CD14-positive monocyte (primary cell): ENCODE measurements around the gene EIF5AL1. TPM values are rescaled to one million over a fixed set of nuclear protein-coding genes. Genes with fewer than 3 reads are reported as not detected.
"Not testable (repeated sequence)": the region's sequence is repeated elsewhere in the genome, so short reads cannot be mapped to it uniquely, and the experiment has no call there.

ENCODE experiments used
- DNase-seq, 3 donors: peaks; one replicate each; pipeline ENCODE4 v3.0.0-alpha.2; 2011 to 2022
- H2AFZ ChIP-seq: 2 replicates; pipeline ENCODE4 v1.6.0; 2012; ENCODE audit warnings: mild to moderate bottlenecking, low read depth, low read length, inconsistent platforms; ENCODE audit not compliant: insufficient read depth, poor library complexity, severe bottlenecking
- H3K27ac ChIP-seq, 2 donors: 1 replicate in 1 of 2; 2 replicates in 1 of 2; pipeline ENCODE4 v1.5.1; 2012 to 2013; ENCODE audit warnings: low read length in 2 of 2, control low read depth in 1 of 2, inconsistent platforms in 1 of 2, low read depth in 1 of 2, mild to moderate bottlenecking in 1 of 2
- H3K27me3 ChIP-seq, 2 donors: one replicate each; pipeline versions ENCODE4 v1.6.0 to v1.6.1; 2011 to 2013; ENCODE audit warnings: low read length in 2 of 2; ENCODE audit not compliant: control insufficient read depth in 2 of 2, insufficient read depth in 2 of 2
- H3K36me3 ChIP-seq, 2 donors: replicated peaks in 1 of 2; 1 replicate in 1 of 2; 2 replicates in 1 of 2; pipeline versions ENCODE4 v1.5.1 to v1.6.1; 2012 to 2013; ENCODE audit warnings: low read length in 2 of 2, control low read depth in 1 of 2, inconsistent platforms in 1 of 2, mild to moderate bottlenecking in 1 of 2; ENCODE audit not compliant: insufficient read depth in 2 of 2, control insufficient read depth in 1 of 2
- H3K4me1 ChIP-seq, 2 donors: 1 replicate in 1 of 2; 2 replicates in 1 of 2; pipeline versions ENCODE4 v1.5.1 to v1.6.1; 2012 to 2013; ENCODE audit warnings: low read length in 2 of 2, control low read depth in 1 of 2, inconsistent platforms in 1 of 2, mild to moderate bottlenecking in 1 of 2, moderate library complexity in 1 of 2; ENCODE audit not compliant: insufficient read depth in 2 of 2, control insufficient read depth in 1 of 2
- H3K4me2 ChIP-seq: replicated peaks from 2 replicates; pipeline ENCODE3; 2012; ENCODE audit warnings: low read length, moderate library complexity, mild to moderate bottlenecking; ENCODE audit not compliant: poor library complexity, severe bottlenecking; ENCODE audit errors: extremely low read depth
- H3K4me3 ChIP-seq, 3 experiments: fragments of 200-600 bp in 1 of 3; sonication (generic) in 1 of 3; replicated peaks in 1 of 3; 1 replicate in 2 of 3; 2 replicates in 1 of 3; pipeline ENCODE4 v1.5.1; 2011 to 2013; ENCODE audit warnings: low read length in 3 of 3, mild to moderate bottlenecking in 3 of 3, control low read depth in 2 of 3, low read depth in 2 of 3, inconsistent platforms in 1 of 3, moderate library complexity in 1 of 3
- H3K79me2 ChIP-seq: 2 replicates; pipeline ENCODE4 v1.6.0; 2012; ENCODE audit warnings: mild to moderate bottlenecking, control low read depth, inconsistent platforms, low read length, moderate library complexity; ENCODE audit not compliant: insufficient read depth
- H3K9ac ChIP-seq: 2 replicates; pipeline ENCODE4 v1.6.0; 2017; ENCODE audit warnings: low read length, mild to moderate bottlenecking; ENCODE audit not compliant: insufficient read depth, poor library complexity, severe bottlenecking
- H3K9me3 ChIP-seq, 2 donors: replicated peaks in 1 of 2; 1 replicate in 1 of 2; 2 replicates in 1 of 2; pipeline versions ENCODE4 v1.5.1 to v1.6.1; 2012 to 2013; ENCODE audit warnings: low read length in 2 of 2, control low read depth in 1 of 2; ENCODE audit not compliant: control insufficient read depth in 1 of 2, insufficient read depth in 1 of 2
- H4K20me1 ChIP-seq: 2 replicates; pipeline ENCODE4 v1.6.0; 2012; ENCODE audit warnings: mild to moderate bottlenecking, low read length, control low read depth, moderate library complexity; ENCODE audit not compliant: insufficient read depth
- H3K27ac Mint-ChIP-seq, 7 donors: one replicate each; pipeline ENCODE4 v1.8.0; 2020; ENCODE audit warnings: mild to moderate bottlenecking in 7 of 7, mixed read lengths in 7 of 7, moderate library complexity in 6 of 7, inconsistent platforms in 2 of 7
- H3K27me3 Mint-ChIP-seq, 3 donors: one replicate each; pipeline ENCODE4 v1.8.0; 2021 to 2022; ENCODE audit warnings: low read depth in 3 of 3, mild to moderate bottlenecking in 3 of 3, mixed read lengths in 3 of 3, moderate library complexity in 3 of 3, inconsistent platforms in 1 of 3
- H3K36me3 Mint-ChIP-seq, 2 donors: one replicate each; pipeline ENCODE4 v1.8.0; 2020; ENCODE audit warnings: mixed read lengths in 2 of 2, inconsistent platforms in 1 of 2, mild to moderate bottlenecking in 1 of 2
- H3K4me1 Mint-ChIP-seq: one replicate; pipeline ENCODE4 v1.8.0; 2020; ENCODE audit warnings: mild to moderate bottlenecking, mixed read lengths
- H3K4me3 Mint-ChIP-seq, 2 donors: one replicate each; pipeline ENCODE4 v1.8.0; 2020; ENCODE audit warnings: mild to moderate bottlenecking in 2 of 2, mixed read lengths in 2 of 2, moderate library complexity in 1 of 2
- H3K9me3 Mint-ChIP-seq, 7 donors: one replicate each; pipeline ENCODE4 v1.8.0; 2020 to 2022; ENCODE audit warnings: mixed read lengths in 7 of 7, mild to moderate bottlenecking in 6 of 7, moderate library complexity in 6 of 7, inconsistent platforms in 2 of 7
- CTCF ChIP-seq: fragments of 200-600 bp; IDR thresholded peaks from one replicate; pipeline ENCODE4 v1.8.0; 2022; ENCODE audit warnings: antibody characterized with exemption, mild to moderate bottlenecking
- WGBS: methylation state at CpG from one replicate; pipeline ENCODE4 v1.1.5; 2013; ENCODE audit warnings: missing lambda C conversion rate; ENCODE audit not compliant: insufficient coverage; 5-methylcytosine and 5-hydroxymethylcytosine counted together
- intact Hi-C, 2 donors: fragments of 100-400 bp; cut with micrococcal nuclease; formaldehyde crosslinking; loops; one replicate each; pipeline versions ENCODE4 v1.15.0 to v1.15.1; 2023
- polyA plus RNA-seq, 3 donors: library from polyadenylated mRNA; depleted of rRNA in 1 of 3; unstranded in 2 of 3; stranded (reverse) in 1 of 3; fragments of 300-500 nt in 2 of 3; fragments of >200 nt in 1 of 3; fragmentation: Illumina TruSeq in 2 of 3; gene quantifications; 1 replicate in 2 of 3; 2 replicates in 1 of 3; pipeline ENCODE4 v1.2.3, GENCODE V29; 2012 to 2021

Gene EIF5AL1
- polyA plus RNA-seq, 3 donors: 0.16 to 1.7 (median 0.17) TPM

DNA sequence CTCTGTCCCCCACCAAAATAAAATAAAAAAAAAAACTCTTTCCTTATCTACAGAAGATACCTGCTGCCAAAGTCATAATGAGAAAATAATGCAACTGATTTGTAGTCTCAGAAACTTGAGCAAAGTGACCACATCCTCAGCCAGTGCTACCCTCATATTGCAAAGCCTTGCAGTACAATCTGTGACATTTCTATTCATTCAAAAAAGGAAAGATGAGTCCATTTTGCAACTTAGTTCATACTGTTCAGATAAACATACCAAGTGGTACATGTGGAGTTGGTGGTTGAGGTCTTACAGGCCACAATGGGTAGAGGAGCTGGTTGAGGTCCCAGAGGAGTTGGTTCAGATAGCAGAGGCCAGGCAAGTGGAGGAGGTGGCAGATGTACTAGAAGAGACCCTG, 6.5 kb upstream of the EIF5AL1 start:
- Histone ChIP-seq H3K4me2 (no peak overlapping the region), H3K79me2 (no peaks in the 10 kb centered on the region), H4K20me1 (no peaks in the 10 kb centered on the region), H3K4me3 (no peak overlapping the region), H3K9ac (no peak overlapping the region), H3K27ac (no peak overlapping the region), H3K36me3 (no peaks in the 10 kb centered on the region), H3K27me3 (no peaks in the 10 kb centered on the region), H3K4me1 (no peaks in the 10 kb centered on the region), H3K9me3 (no peaks in the 10 kb centered on the region), H2AFZ (no peak overlapping the region)
- Mint-ChIP-seq H3K9me3 (peaks cover 0 to 2% (median 0%) of the 10 kb centered on the region in 7 donors), H3K4me3 (no peak overlapping the region), H3K27ac (no peak overlapping the region), H3K4me1 (no peaks in the 10 kb centered on the region), H3K27me3 (peaks cover 14 to 33% (median 20%) of the 10 kb centered on the region in 3 donors), H3K36me3 (no peaks in the 10 kb centered on the region)
- no peak for TF ChIP-seq CTCF
- intact Hi-C loops: no loop called here
- DNase-seq: no peak

GRCh38 chr10:79507440-79508167, 4.7 kb upstream of the EIF5AL1 start:
- Mint-ChIP-seq H3K27me3 (peaks cover 14 to 27% (median 19%) of the 10 kb centered on the region in 3 donors), H3K27ac (no peak overlapping the region), H3K4me3 (no peak overlapping the region), H3K4me1 (no peaks in the 10 kb centered on the region), H3K36me3 (no peaks in the 10 kb centered on the region), H3K9me3 (peaks cover 0 to 2% (median 0%) of the 10 kb centered on the region in 7 donors)
- 93% methylated on average over 7 of the region's 9 CpGs for WGBS
- Histone ChIP-seq H2AFZ (no peak overlapping the region), H3K4me2 (no peak overlapping the region), H3K9ac (no peak overlapping the region), H3K36me3 (no peaks in the 10 kb centered on the region), H3K27me3 (no peaks in the 10 kb centered on the region), H3K9me3 (no peaks in the 10 kb centered on the region), H3K4me3 (no peak overlapping the region), H4K20me1 (no peaks in the 10 kb centered on the region), H3K27ac (no peak overlapping the region), H3K79me2 (no peaks in the 10 kb centered on the region), H3K4me1 (no peaks in the 10 kb centered on the region)
- DNase-seq: no peak
- TF ChIP-seq CTCF: no peak
- intact Hi-C loops: no loop called here

GRCh38 chr10:79508245-79508644, 4.1 kb upstream of the EIF5AL1 start:
- intact Hi-C loops, H3K4me2 ChIP-seq, H3K36me3 ChIP-seq, H4K20me1 ChIP-seq, H3K9me3 Mint-ChIP-seq, H2AFZ ChIP-seq, H3K9me3 ChIP-seq, H3K4me1 ChIP-seq, H3K79me2 ChIP-seq, H3K4me3 Mint-ChIP-seq, H3K4me1 Mint-ChIP-seq, H3K27me3 ChIP-seq, H3K4me3 ChIP-seq, H3K9ac ChIP-seq, H3K27ac Mint-ChIP-seq, DNase-seq, H3K36me3 Mint-ChIP-seq, H3K27ac ChIP-seq: not testable (repeated sequence)
- WGBS: no CpG with 5 or more reads among the region's 4 CpGs
- H3K27me3 Mint-ChIP-seq: peaks cover 9 to 22% (median 14%) of the 10 kb centered on the region in 3 donors
